ENCODE measurements around the gene USP6. TPM values are rescaled to one million over a fixed set of nuclear protein-coding genes. Genes with fewer than 3 reads are reported as not detected.
"Not testable (repeated sequence)": the region's sequence is repeated elsewhere in the genome, so short reads cannot be mapped to it uniquely, and the experiment has no call there.

USP6 gene
- total RNA-seq, 4 donors from 2014 or later, result 0.04 to 0.98 (median 0.19) TPM; not detected in 1

DNA sequence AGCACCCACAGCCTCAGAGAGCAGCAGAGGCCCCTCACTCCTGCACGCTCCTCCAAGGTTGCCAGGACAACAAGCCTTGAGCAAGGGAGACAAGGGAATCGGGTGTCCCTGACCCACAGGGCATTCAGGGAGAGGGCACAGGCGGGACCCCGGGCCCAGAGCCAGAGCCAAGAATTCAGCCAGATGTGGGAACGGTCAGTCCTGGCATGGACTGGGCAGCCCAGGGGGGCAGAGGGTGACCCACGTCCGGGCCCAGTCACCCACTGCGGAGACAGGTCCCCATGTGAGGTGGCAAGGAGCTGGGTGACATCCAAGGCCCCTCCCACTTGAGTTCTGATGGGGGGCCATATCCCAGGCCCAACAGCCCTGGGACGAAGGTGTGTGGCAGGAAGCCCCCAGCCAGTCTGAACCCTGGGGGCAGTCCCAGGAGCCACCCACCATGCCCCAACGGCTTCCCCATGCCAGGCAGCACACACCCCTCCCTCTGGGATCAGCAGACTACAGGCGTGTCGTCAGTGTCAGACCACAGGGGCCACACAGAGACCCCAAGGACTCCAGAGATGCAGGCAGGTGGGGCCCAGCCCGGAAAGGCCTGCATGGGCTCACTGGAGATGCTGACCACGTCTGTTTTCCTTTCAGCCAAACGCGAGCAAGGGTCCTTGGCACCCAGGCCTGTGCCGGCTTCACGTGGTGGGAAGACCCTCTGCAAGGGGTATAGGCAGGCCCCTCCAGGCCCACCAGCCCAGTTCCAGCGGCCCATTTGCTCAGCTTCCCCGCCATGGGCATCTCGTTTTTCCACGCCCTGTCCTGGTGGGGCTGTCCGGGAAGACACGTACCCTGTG, 23.0 kb downstream of the USP6 start:
- intact Hi-C loops (cut with DNase I; ENCODE audit: low total_unique reads), result no loop called here
- no peak overlapping the region for H3K4me3 ChIP-seq (ENCODE audit: low read depth, poor library complexity, severe bottlenecking)

GRCh38 chr17:5139458-5139732, 23.6 kb downstream of the USP6 start:
- no peak overlapping the region for H3K4me3 ChIP-seq (ENCODE audit: low read depth, poor library complexity, severe bottlenecking)
- TF ChIP-seq POLR2A (IDR thresholded peaks at IDR 0.05) (no peak), CTCF (IDR thresholded peaks at IDR 0.05) (no peak)
- DNase-seq (ENCODE audit: low spot score in 2 of 2), result no peak
- intact Hi-C loops (cut with DNase I; ENCODE audit: low total_unique reads), result no loop called here
- 85% methylated on average over 3 to 4 of the region's 5 CpGs for WGBS, 2 donors

More for the DNA sequence above, 23.0 kb downstream of the USP6 start:
- TF ChIP-seq POLR2A (IDR thresholded peaks at IDR 0.05), result no peak
- no peak for TF ChIP-seq CTCF (IDR thresholded peaks at IDR 0.05)
- 83 to 85% methylated on average over 13 to 24 of the region's 24 CpGs for WGBS, 2 donors
- no peak for DNase-seq (ENCODE audit: low spot score in 2 of 2)

- DNase-seq (ENCODE audit: low spot score in 2 of 2), result peak in 1 of 2 donors; percentile 56
- 93 to 95% methylated on average over 10 to 14 of the region's 18 CpGs for WGBS, 2 donors
- intact Hi-C loops (cut with DNase I; ENCODE audit: low total_unique reads); H3K4me3 ChIP-seq (ENCODE audit: low read depth, poor library complexity, severe bottlenecking): not testable (repeated sequence)
These were observed 27.0 kb downstream of the USP6 start for GRCh38 chr17:5142877-5143276.

- H3K4me3 ChIP-seq (ENCODE audit: low read depth, poor library complexity, severe bottlenecking); DNase-seq (ENCODE audit: low spot score in 2 of 2); intact Hi-C loops (cut with DNase I; ENCODE audit: low total_unique reads): not testable (repeated sequence)
- 81% methylated on average over 1 of the region's 1 CpG for WGBS, 2 donors
These were observed 30.3 kb downstream of the USP6 start for GRCh38 chr17:5146122-5146521.

DNA sequence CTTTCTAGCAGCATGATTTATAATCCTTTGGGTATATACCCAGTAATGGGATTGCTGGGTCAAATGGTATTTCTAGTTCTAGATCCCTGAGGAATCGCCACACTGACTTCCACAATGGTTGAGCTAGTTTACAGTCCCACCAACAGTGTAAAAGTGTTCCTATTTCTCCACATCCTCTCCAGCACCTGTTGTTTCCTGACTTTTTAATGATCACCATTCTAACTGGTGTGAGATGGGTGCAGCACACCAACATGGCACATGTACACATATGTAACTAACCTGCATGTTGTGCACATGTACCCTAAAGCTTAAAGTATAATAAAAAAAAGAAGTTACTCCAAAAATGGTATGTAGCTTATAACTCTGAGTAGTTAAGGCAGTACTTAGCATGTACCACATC, 44.9 kb downstream of the USP6 start:
- not testable (repeated sequence) for H3K4me3 ChIP-seq (ENCODE audit: low read depth, poor library complexity, severe bottlenecking)
- WGBS, 2 donors, result 82 to 93% methylated on average over 1 of the region's 1 CpG

DNA sequence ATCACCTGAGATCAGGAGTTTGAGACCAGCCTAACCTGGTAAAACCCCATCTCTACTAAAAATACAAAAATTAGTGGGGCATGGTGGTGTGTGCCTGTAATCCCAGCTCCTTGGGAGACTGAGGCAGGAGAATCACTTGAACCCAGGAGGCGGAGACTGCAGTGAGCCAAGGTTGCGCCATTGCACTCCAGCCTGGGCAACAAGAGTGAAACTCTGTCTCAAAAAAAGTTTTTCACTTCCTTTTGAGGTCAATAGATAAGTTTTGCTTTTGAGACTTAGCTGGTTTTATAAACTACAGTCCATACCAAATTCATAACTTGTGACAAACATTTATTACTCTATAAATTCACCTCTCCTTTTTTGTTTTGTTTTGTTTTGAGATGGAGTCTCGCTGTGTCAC, 46.0 kb downstream of the USP6 start:
- intact Hi-C loops (cut with DNase I; ENCODE audit: low total_unique reads); DNase-seq (ENCODE audit: low spot score in 2 of 2); H3K4me3 ChIP-seq (ENCODE audit: low read depth, poor library complexity, severe bottlenecking): not testable (repeated sequence)
- WGBS, 2 donors, result 92 to 93% methylated on average over 3 of the region's 3 CpGs

More for the DNA sequence above, 44.9 kb downstream of the USP6 start:
- DNase-seq (ENCODE audit: low spot score in 2 of 2); intact Hi-C loops (cut with DNase I; ENCODE audit: low total_unique reads): not testable (repeated sequence)

DNA sequence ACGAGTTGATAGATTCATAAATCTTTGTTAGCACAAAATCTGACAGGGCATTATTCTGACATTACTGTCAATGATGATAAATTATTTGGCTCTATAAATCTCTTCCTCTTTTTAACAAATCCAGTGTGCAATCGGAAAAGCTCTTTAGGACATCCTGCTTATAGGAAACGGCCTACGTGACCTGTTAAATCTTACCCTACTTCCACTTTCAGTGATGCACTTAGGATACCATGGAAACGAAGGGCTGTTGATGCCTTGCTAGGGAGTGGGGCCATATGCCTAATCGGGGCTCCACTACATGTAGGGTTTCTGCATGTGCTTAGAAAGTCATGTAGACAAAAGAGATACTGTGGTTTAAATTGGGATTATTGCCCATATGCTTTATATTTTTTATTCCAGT, 48.6 kb downstream of the USP6 start:
- H3K4me3 ChIP-seq (ENCODE audit: low read depth, poor library complexity, severe bottlenecking), result no peak overlapping the region
- DNase-seq (ENCODE audit: low spot score in 2 of 2), result no peak
- no peak for TF ChIP-seq CTCF (IDR thresholded peaks at IDR 0.05)
- TF ChIP-seq POLR2A (IDR thresholded peaks at IDR 0.05), result no peak
- intact Hi-C loops (cut with DNase I; ENCODE audit: low total_unique reads), result no loop called here
- WGBS, 2 donors, result 66 to 72% methylated on average over 6 of the region's 6 CpGs

DNA sequence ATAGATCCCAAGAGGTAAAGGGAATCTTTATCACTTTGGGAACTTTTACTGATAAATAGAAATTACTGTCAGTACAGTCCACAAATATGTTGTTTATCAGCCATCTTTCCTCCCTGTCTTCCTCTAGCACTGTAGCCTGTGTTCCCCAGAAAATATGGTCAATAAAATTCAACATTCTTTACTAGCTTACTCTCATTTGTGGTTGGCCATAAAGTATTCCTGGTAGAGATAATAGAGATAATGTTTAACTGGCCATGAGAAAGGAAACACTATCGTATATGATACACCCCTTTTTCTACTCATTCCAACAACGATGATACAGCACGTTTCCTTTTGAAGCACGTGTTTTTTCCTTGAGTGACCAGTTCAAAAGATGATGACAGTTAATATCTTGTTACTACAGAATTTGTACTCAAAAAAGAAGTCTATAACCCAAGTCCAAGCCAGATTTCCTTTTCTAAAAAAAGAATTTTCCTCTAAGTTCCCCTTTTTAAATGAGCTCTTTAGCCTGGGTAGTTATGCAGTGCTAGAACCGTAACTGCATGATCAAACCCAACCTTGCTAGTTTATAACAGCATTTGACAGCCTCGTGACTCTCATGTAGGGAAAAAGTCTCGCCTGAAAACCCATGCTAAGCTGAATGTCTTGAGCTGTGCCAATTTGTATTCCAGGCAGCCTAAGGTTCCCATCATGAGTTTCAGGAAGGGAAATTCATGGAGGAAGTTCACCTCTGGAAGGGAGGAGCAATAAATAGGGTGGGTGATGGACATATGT, 50.1 kb downstream of the USP6 start:
- DNase-seq (ENCODE audit: low spot score in 2 of 2); intact Hi-C loops (cut with DNase I; ENCODE audit: low total_unique reads); H3K4me3 ChIP-seq (ENCODE audit: low read depth, poor library complexity, severe bottlenecking): not testable (repeated sequence)
- WGBS, 2 donors, result 69 to 72% methylated on average over 5 to 7 of the region's 7 CpGs

GRCh38 chr17:5175027-5175426, 59.2 kb downstream of the USP6 start:
- H3K4me3 ChIP-seq (ENCODE audit: low read depth, poor library complexity, severe bottlenecking); intact Hi-C loops (cut with DNase I; ENCODE audit: low total_unique reads); DNase-seq (ENCODE audit: low spot score in 2 of 2): not testable (repeated sequence)
- WGBS, 2 donors, result 90 to 98% methylated on average over 7 of the region's 7 CpGs
